ENCODE data around the gene COL15A1.

GRCh38 chr9:98999152-98999525 is 55.4 kb downstream of the COL15A1 start:
- TF ChIP-seq CTCF (IDR thresholded peaks at IDR 0.05) (peak; percentile 12; the same call in 1 of the 2 replicates), IRF2 (CRISPR knock-in tag; IDR thresholded peaks at IDR 0.05; ENCODE audit: borderline replicate concordance, low read depth) (no peak), FOXP4 (CRISPR knock-in tag; IDR thresholded peaks at IDR 0.05) (no peak), MLX (CRISPR knock-in tag; IDR thresholded peaks at IDR 0.05) (no peak), PRDM15 (CRISPR knock-in tag; IDR thresholded peaks at IDR 0.05) (no peak), MAX (CRISPR knock-in tag; IDR thresholded peaks at IDR 0.05) (no peak), ATF2 (CRISPR knock-in tag; IDR thresholded peaks at IDR 0.05; ENCODE audit: borderline replicate concordance, low read depth) (no peak), STAT6 (CRISPR knock-in tag; conservative IDR thresholded peaks at IDR 0.05; ENCODE audit: low read depth) (no peak), TEAD4 (CRISPR knock-in tag; IDR thresholded peaks at IDR 0.05) (no peak), E2F5 (CRISPR knock-in tag; IDR thresholded peaks at IDR 0.05) (no peak), MYBL2 (CRISPR knock-in tag; IDR thresholded peaks at IDR 0.05) (no peak)

Data from WTC11 (cell line).